Caco-2 (cell line): ENCODE data around the gene SUPT3H. TPM values are rescaled to one million over a fixed set of nuclear protein-coding genes. Genes with fewer than 3 reads are reported as not detected.
A peak's percentile ranks its signal among the peaks of the same experiment; 100 is the strongest.

Source experiments
- BruUV-seq: library from RNA; stranded (reverse); fragments of 400-500 nt; replicated peaks from 2 replicates; lab custom pipeline; 2021; lab: Mats Ljungman, UMichigan
- CTCF ChIA-PET: fragments of 300-600 bp; sonication (Branson Sonifier 250); formaldehyde crosslinking; loops from one replicate; lab custom pipeline; 2022; ENCODE audit warnings: antibody characterized with exemption; lab: Charles Lee
- POLR2A ChIA-PET: fragments of 300-600 bp; sonication (Branson Sonifier 250); formaldehyde crosslinking; loops from one replicate; lab custom pipeline; 2022; ENCODE audit warnings: antibody characterized with exemption; lab: Charles Lee
- DNase-seq, 2 experiments: peaks; one replicate each; pipeline versions ENCODE4 v3.0.0 to v3.0.0-alpha.2; 2020 to 2022
- H3K27me3 ChIP-seq: replicated peaks from 2 replicates; pipeline ENCODE4 v1.6.0; 2011; ENCODE audit warnings: low read length; ENCODE audit not compliant: control insufficient read depth, insufficient read depth
- H3K36me3 ChIP-seq: 2 replicates; pipeline ENCODE4 v1.5.1; 2011; ENCODE audit warnings: low read length; ENCODE audit not compliant: control insufficient read depth, insufficient read depth
- H3K4me1 ChIP-seq: fragments of 250-450 bp; sonication (Bioruptor Pico); 2 replicates; pipeline ENCODE4 v1.5.1; 2020; ENCODE audit warnings: mild to moderate bottlenecking
- H3K4me3 ChIP-seq: 2 replicates; pipeline ENCODE4 v1.5.1; 2011; ENCODE audit warnings: low read depth, mild to moderate bottlenecking, control low read depth, low read length
- H3K9me3 ChIP-seq: fragments of 250-450 bp; sonication (Bioruptor Pico); 2 replicates; pipeline ENCODE4 v1.5.1; 2020; ENCODE audit warnings: mild to moderate bottlenecking, moderate library complexity
- H3K27ac Mint-ChIP-seq: one replicate; pipeline ENCODE4 v1.8.0; 2022; ENCODE audit warnings: mixed read lengths; ENCODE audit not compliant: unreplicated experiment
- H3K27me3 Mint-ChIP-seq: one replicate; pipeline ENCODE4 v1.8.0; 2022; ENCODE audit warnings: mixed read lengths; ENCODE audit not compliant: insufficient read depth, unreplicated experiment
- H3K36me3 Mint-ChIP-seq: one replicate; pipeline ENCODE4 v1.8.0; 2022; ENCODE audit warnings: mild to moderate bottlenecking, mixed read lengths; ENCODE audit not compliant: insufficient read depth, unreplicated experiment
- H3K4me1 Mint-ChIP-seq: one replicate; pipeline ENCODE4 v1.8.0; 2022; ENCODE audit warnings: low read depth, mixed read lengths; ENCODE audit not compliant: unreplicated experiment
- H3K4me3 Mint-ChIP-seq: one replicate; pipeline ENCODE4 v1.8.0; 2022; ENCODE audit warnings: mild to moderate bottlenecking, moderate library complexity, mixed read lengths; ENCODE audit not compliant: unreplicated experiment
- H3K9me3 Mint-ChIP-seq: one replicate; pipeline ENCODE4 v1.8.0; 2022; ENCODE audit warnings: mixed read lengths; ENCODE audit not compliant: unreplicated experiment
- intact Hi-C: fragments of 100-400 bp; cut with micrococcal nuclease; formaldehyde crosslinking; loops from one replicate; pipeline ENCODE4 v1.10.0; 2022; ENCODE audit not compliant: unreplicated experiment
- total RNA-seq: library from RNA; stranded (reverse); gene quantifications from 2 replicates; pipeline ENCODE4 v1.2.3, GENCODE V29; 2022
- TF ChIP-seq, protein P1 (sequence below), 2 experiments: fragments of 200-600 bp in 1 of 2; IDR thresholded peaks; 1 replicate in 1 of 2; 2 replicates in 1 of 2; pipeline versions ENCODE4 v1.5.1 to v1.8.0; 2011 to 2022; ENCODE audit warnings: antibody characterized with exemption in 1 of 2, control low read depth in 1 of 2, inconsistent platforms in 1 of 2, low read depth in 1 of 2, low read length in 1 of 2, mild to moderate bottlenecking in 1 of 2, moderate library complexity in 1 of 2; ENCODE audit not compliant: insufficient read depth in 1 of 2, severe bottlenecking in 1 of 2, unreplicated experiment in 1 of 2

Gene SUPT3H
- total RNA-seq, 1 experiment from 2014 or later, result 13.2 TPM

DNA sequence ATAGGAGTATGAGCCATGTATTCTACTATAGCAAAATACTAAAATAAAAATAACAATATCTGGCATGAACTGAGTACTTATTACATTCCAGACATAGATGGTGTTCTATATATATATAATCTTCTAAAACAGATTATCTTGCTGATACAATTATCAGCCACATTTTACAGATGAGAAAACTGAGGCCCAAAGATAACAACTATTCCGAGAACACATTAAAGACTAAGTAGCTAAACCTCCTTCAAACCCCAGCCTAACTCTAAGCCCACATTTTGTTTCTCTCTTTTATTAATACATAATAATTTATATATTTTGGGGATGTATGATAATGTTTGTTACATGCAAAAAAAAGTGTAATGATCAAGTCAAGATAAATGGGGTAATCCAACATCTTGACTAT is 148.3 kb downstream of the SUPT3H start:
- no TSS peak for BruUV-seq
- no peaks in the 10 kb centered on the region for H3K36me3 ChIP-seq
- ChIA-PET POLR2A (no interaction called here), CTCF (no interaction called here)
- H3K9me3 ChIP-seq, result 0 out of 2 replicates have a peak, but pooled peaks cover 5% of the 10 kb centered on the region
- no peaks in the 10 kb centered on the region for H3K4me1 ChIP-seq
- no peaks in the 10 kb centered on the region for H3K27me3 Mint-ChIP-seq
- intact Hi-C loops, result no loop called here
- DNase-seq, result no peak
- H3K9me3 Mint-ChIP-seq, result peaks cover 13% of the 10 kb centered on the region
- no peak overlapping the region for H3K4me3 Mint-ChIP-seq
- TF ChIP-seq, protein P1, sequence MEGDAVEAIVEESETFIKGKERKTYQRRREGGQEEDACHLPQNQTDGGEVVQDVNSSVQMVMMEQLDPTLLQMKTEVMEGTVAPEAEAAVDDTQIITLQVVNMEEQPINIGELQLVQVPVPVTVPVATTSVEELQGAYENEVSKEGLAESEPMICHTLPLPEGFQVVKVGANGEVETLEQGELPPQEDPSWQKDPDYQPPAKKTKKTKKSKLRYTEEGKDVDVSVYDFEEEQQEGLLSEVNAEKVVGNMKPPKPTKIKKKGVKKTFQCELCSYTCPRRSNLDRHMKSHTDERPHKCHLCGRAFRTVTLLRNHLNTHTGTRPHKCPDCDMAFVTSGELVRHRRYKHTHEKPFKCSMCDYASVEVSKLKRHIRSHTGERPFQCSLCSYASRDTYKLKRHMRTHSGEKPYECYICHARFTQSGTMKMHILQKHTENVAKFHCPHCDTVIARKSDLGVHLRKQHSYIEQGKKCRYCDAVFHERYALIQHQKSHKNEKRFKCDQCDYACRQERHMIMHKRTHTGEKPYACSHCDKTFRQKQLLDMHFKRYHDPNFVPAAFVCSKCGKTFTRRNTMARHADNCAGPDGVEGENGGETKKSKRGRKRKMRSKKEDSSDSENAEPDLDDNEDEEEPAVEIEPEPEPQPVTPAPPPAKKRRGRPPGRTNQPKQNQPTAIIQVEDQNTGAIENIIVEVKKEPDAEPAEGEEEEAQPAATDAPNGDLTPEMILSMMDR (IDR thresholded peaks at IDR 0.05; ENCODE audit: insufficient read depth in 1 of 2, low read depth in 1 of 2, low read length in 1 of 2, severe bottlenecking in 1 of 2, unreplicated experiment in 1 of 2), result no peak
- H3K36me3 Mint-ChIP-seq, result no peaks in the 10 kb centered on the region
- no peak overlapping the region for H3K27ac Mint-ChIP-seq
- H3K4me3 ChIP-seq, result no peak overlapping the region
- H3K27me3 ChIP-seq, result no peaks in the 10 kb centered on the region
- no peaks in the 10 kb centered on the region for H3K4me1 Mint-ChIP-seq

DNA sequence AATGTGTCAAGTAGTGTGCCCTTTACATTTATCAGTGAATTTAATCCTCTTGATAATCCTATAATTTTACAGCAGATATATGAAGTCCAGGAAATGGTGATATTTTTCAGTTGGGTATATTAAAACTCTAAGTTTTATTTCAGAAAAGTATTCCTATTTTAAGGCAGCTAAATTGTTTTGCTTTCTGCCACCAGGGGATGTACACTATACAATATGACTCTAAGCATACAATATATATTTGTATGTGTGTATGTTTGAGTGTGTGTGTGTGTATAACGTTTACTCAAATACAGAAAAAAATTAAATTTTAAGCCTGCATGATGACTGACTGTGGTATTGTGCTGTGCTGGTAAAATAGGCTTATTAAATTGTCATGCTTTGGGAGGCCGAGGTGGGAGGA is 151.7 kb downstream of the SUPT3H start:
- no peaks in the 10 kb centered on the region for H3K36me3 Mint-ChIP-seq
- H3K4me1 Mint-ChIP-seq, result no peaks in the 10 kb centered on the region
- intact Hi-C loops, result no loop called here
- no peak overlapping the region for H3K4me3 Mint-ChIP-seq
- DNase-seq, result no peak
- TF ChIP-seq, protein P1 (IDR thresholded peaks at IDR 0.05; ENCODE audit: insufficient read depth in 1 of 2, low read depth in 1 of 2, low read length in 1 of 2, severe bottlenecking in 1 of 2, unreplicated experiment in 1 of 2), result peak in 1 of 2 experiments; percentile 0
- no peak overlapping the region for H3K4me3 ChIP-seq
- H3K27me3 Mint-ChIP-seq, result no peaks in the 10 kb centered on the region
- H3K9me3 Mint-ChIP-seq, result peaks cover under 1% of the 10 kb centered on the region
- no TSS peak for BruUV-seq
- no peaks in the 10 kb centered on the region for H3K36me3 ChIP-seq
- no peaks in the 10 kb centered on the region for H3K27me3 ChIP-seq
- ChIA-PET POLR2A (no interaction called here), CTCF (interaction anchor here (0.5 kb wide), 1 partner anchor 193 kb away, joined by 4 read pairs; no protein-coding TSS in a partner anchor)
- H3K27ac Mint-ChIP-seq, result no peak overlapping the region
- H3K9me3 ChIP-seq, result no peaks in the 10 kb centered on the region
- no peaks in the 10 kb centered on the region for H3K4me1 ChIP-seq

DNA sequence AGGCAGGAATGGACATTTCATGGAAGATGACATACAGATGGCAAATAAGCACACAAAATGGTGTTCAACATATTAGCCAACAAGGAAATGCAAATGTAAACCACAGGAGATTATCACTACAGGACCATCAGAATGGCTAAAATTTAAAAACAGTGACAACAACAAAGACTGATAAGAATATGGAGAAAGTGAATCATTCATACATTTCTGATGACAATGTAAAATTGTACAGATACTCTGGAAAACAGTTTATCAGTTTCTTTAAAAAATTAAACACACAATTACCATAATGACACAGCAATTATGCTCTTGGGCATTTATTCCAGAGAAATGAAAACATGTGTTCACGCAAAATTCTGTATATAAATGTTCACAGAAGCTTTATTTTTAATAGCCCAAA is 155.4 kb downstream of the SUPT3H start:
- no peaks in the 10 kb centered on the region for H3K36me3 Mint-ChIP-seq
- Histone ChIP-seq H3K36me3 (no peaks in the 10 kb centered on the region), H3K4me1 (peaks cover 6% of the 10 kb centered on the region; the same call in 1 of the 2 replicates), H3K9me3 (no peaks in the 10 kb centered on the region), H3K27me3 (no peaks in the 10 kb centered on the region), H3K4me3 (no peak overlapping the region)
- no peak for DNase-seq
- intact Hi-C loops, result no loop called here
- BruUV-seq, result no TSS peak
- no peak overlapping the region for H3K27ac Mint-ChIP-seq
- H3K9me3 Mint-ChIP-seq, result peaks cover 10% of the 10 kb centered on the region
- peaks cover 8% of the 10 kb centered on the region for H3K4me1 Mint-ChIP-seq
- ChIA-PET POLR2A (no interaction called here), CTCF (no interaction called here)
- H3K4me3 Mint-ChIP-seq, result no peak overlapping the region
- TF ChIP-seq, protein P1 (IDR thresholded peaks at IDR 0.05; ENCODE audit: insufficient read depth in 1 of 2, low read depth in 1 of 2, low read length in 1 of 2, severe bottlenecking in 1 of 2, unreplicated experiment in 1 of 2), result no peak
- no peaks in the 10 kb centered on the region for H3K27me3 Mint-ChIP-seq
